Duodenal mucosa (tissue), 2 donors: Measurements from ENCODE around the gene VAMP5.
"Not testable (repeated sequence)": the region's sequence is repeated elsewhere in the genome, so short reads cannot be mapped to it uniquely, and the experiment has no call there.

Source experiments
- H3K27ac ChIP-seq: one replicate; pipeline ENCODE4 v1.7.0; 2013; ENCODE audit warnings: low read depth, low read length
- H3K27me3 ChIP-seq, 2 donors: one replicate each; pipeline ENCODE4 v1.7.0; 2013; ENCODE audit warnings: low read length in 2 of 2, control low read depth in 1 of 2; ENCODE audit not compliant: insufficient read depth in 2 of 2, control insufficient read depth in 1 of 2
- H3K36me3 ChIP-seq, 2 donors: one replicate each; pipeline ENCODE4 v1.7.0; 2013; ENCODE audit warnings: low read length in 2 of 2, control low read depth in 1 of 2; ENCODE audit not compliant: insufficient read depth in 2 of 2, control insufficient read depth in 1 of 2
- H3K4me1 ChIP-seq, 2 donors: one replicate each; pipeline ENCODE4 v1.7.0; 2013; ENCODE audit warnings: low read length in 2 of 2, control low read depth in 1 of 2; ENCODE audit not compliant: insufficient read depth in 2 of 2, control insufficient read depth in 1 of 2
- H3K4me3 ChIP-seq, 2 donors: one replicate each; pipeline ENCODE4 v1.7.0; 2013; ENCODE audit warnings: low read length in 2 of 2, low read depth in 1 of 2
- H3K9ac ChIP-seq, 2 donors: one replicate each; pipeline ENCODE4 v1.7.0; 2013; ENCODE audit warnings: low read length in 2 of 2, low read depth in 1 of 2
- H3K9me3 ChIP-seq, 2 donors: one replicate each; pipeline ENCODE4 v1.7.0; 2013; ENCODE audit warnings: low read length in 2 of 2, control low read depth in 1 of 2; ENCODE audit not compliant: control insufficient read depth in 1 of 2

VAMP5 gene

GRCh38 chr2:85541753-85542457 lies 42.3 kb upstream of the VAMP5 start:
- Histone ChIP-seq H3K27ac (no peak overlapping the region), H3K4me3 (peak overlapping the region; percentile 97 to 99), H3K9ac (peak overlapping the region; percentile 98 to 99), H3K4me1 (peaks cover 24 to 32% of the 10 kb centered on the region in 2 donors), H3K27me3 (no peaks in the 10 kb centered on the region), H3K9me3 (no peaks in the 10 kb centered on the region), H3K36me3 (peaks cover 36 to 60% of the 10 kb centered on the region in 2 donors)

GRCh38 chr2:85542777-85543176 lies 41.5 kb upstream of the VAMP5 start:
- no peak overlapping the region for H3K9ac ChIP-seq
- no peaks in the 10 kb centered on the region for H3K27me3 ChIP-seq
- H3K36me3 ChIP-seq = peaks cover 36 to 60% of the 10 kb centered on the region in 2 donors
- no peak overlapping the region for H3K4me3 ChIP-seq
- no peaks in the 10 kb centered on the region for H3K9me3 ChIP-seq
- no peak overlapping the region for H3K27ac ChIP-seq
- peaks cover 19 to 24% of the 10 kb centered on the region in 2 donors for H3K4me1 ChIP-seq

- peaks cover 36 to 64% of the 10 kb centered on the region in 2 donors for H3K36me3 ChIP-seq
- H3K4me1 ChIP-seq = peaks cover 19 to 24% of the 10 kb centered on the region in 2 donors
- H3K9me3 ChIP-seq, H3K4me3 ChIP-seq, H3K9ac ChIP-seq, H3K27ac ChIP-seq, H3K27me3 ChIP-seq: not testable (repeated sequence)
Measured at GRCh38 chr2:85544254-85544691, 40.0 kb upstream of the VAMP5 start.

- H3K4me3 ChIP-seq, H3K9me3 ChIP-seq, H3K27me3 ChIP-seq, H3K9ac ChIP-seq, H3K27ac ChIP-seq: not testable (repeated sequence)
- Histone ChIP-seq H3K36me3 (peaks cover 36 to 68% of the 10 kb centered on the region in 2 donors), H3K4me1 (peaks cover 19 to 21% of the 10 kb centered on the region in 2 donors)
Measured at GRCh38 chr2:85544915-85545779, 39.1 kb upstream of the VAMP5 start.

GRCh38 chr2:85545780-85546240 lies 38.4 kb upstream of the VAMP5 start:
- H3K9me3 ChIP-seq = no peaks in the 10 kb centered on the region
- peaks cover 38 to 75% of the 10 kb centered on the region in 2 donors for H3K36me3 ChIP-seq
- no peak overlapping the region for H3K27ac ChIP-seq
- no peak overlapping the region for H3K4me3 ChIP-seq
- no peaks in the 10 kb centered on the region for H3K27me3 ChIP-seq
- no peak overlapping the region for H3K9ac ChIP-seq
- peaks cover 19 to 20% of the 10 kb centered on the region in 2 donors for H3K4me1 ChIP-seq

- Histone ChIP-seq H3K27ac (no peak overlapping the region), H3K27me3 (no peaks in the 10 kb centered on the region), H3K4me1 (peaks cover 6 to 10% of the 10 kb centered on the region in 2 donors), H3K9ac (no peak overlapping the region), H3K36me3 (peaks cover 41 to 72% of the 10 kb centered on the region in 2 donors), H3K4me3 (no peak overlapping the region), H3K9me3 (no peaks in the 10 kb centered on the region)
Measured at GRCh38 chr2:85547089-85547858, 37.0 kb upstream of the VAMP5 start.

GRCh38 chr2:85547859-85548607 lies 36.2 kb upstream of the VAMP5 start:
- no peaks in the 10 kb centered on the region for H3K9me3 ChIP-seq
- H3K4me1 ChIP-seq = peaks cover under 1 to 4% of the 10 kb centered on the region in 2 donors
- H3K27ac ChIP-seq = no peak overlapping the region
- H3K36me3 ChIP-seq = peaks cover 41 to 72% of the 10 kb centered on the region in 2 donors
- H3K27me3 ChIP-seq = no peaks in the 10 kb centered on the region
- H3K4me3 ChIP-seq = no peak overlapping the region
- no peak overlapping the region for H3K9ac ChIP-seq

GRCh38 chr2:85548608-85548900 lies 35.7 kb upstream of the VAMP5 start:
- no peak overlapping the region for H3K4me3 ChIP-seq
- no peak overlapping the region for H3K27ac ChIP-seq
- H3K4me1 ChIP-seq = peaks cover 0 to 4% of the 10 kb centered on the region in 2 donors
- H3K9me3 ChIP-seq = no peaks in the 10 kb centered on the region
- H3K27me3 ChIP-seq = no peaks in the 10 kb centered on the region
- peaks cover 41 to 70% of the 10 kb centered on the region in 2 donors for H3K36me3 ChIP-seq
- no peak overlapping the region for H3K9ac ChIP-seq

GRCh38 chr2:85549095-85549494 lies 35.1 kb upstream of the VAMP5 start:
- Histone ChIP-seq H3K27ac (no peak overlapping the region), H3K9ac (no peak overlapping the region), H3K27me3 (no peaks in the 10 kb centered on the region), H3K9me3 (no peaks in the 10 kb centered on the region), H3K4me1 (peaks cover 0 to 4% of the 10 kb centered on the region in 2 donors), H3K4me3 (no peak overlapping the region), H3K36me3 (peaks cover 44 to 68% of the 10 kb centered on the region in 2 donors)
